HEK293T (cell line): ENCODE measurements around the gene BMAL2.

Experiments
- ARNT ChIP-seq: fragments of 450-650 bp; IDR thresholded peaks from 2 replicates; pipeline ENCODE4 v1.6.1; 2017; ENCODE audit warnings: mild to moderate bottlenecking
- BHLHE40 ChIP-seq: fragments of 450-650 bp; IDR thresholded peaks from 2 replicates; pipeline ENCODE4 v1.6.1; 2016; ENCODE audit warnings: mild to moderate bottlenecking, moderate library complexity, borderline replicate concordance
- ELF4 ChIP-seq: fragments of 450-650 bp; IDR thresholded peaks from 2 replicates; pipeline ENCODE4 v1.6.1; 2017; ENCODE audit warnings: antibody characterized with exemption
- FOXA1 ChIP-seq: fragments of 450-650 bp; IDR thresholded peaks from 2 replicates; pipeline ENCODE4 v1.6.1; 2016; ENCODE audit warnings: mild to moderate bottlenecking
- FOXK2 ChIP-seq: fragments of 450-650 bp; IDR thresholded peaks from 2 replicates; pipeline ENCODE4 v1.6.1; 2016; ENCODE audit warnings: mild to moderate bottlenecking
- FOXM1 ChIP-seq: fragments of 450-650 bp; IDR thresholded peaks from 2 replicates; pipeline ENCODE4 v1.6.1; 2017; ENCODE audit warnings: mild to moderate bottlenecking, borderline replicate concordance
- HDGF ChIP-seq: fragments of 450-650 bp; IDR thresholded peaks from 2 replicates; pipeline ENCODE4 v1.6.1; 2017; ENCODE audit warnings: antibody characterized with exemption, borderline replicate concordance
- NFRKB ChIP-seq: fragments of 450-650 bp; IDR thresholded peaks from 2 replicates; pipeline ENCODE4 v1.6.1; 2016; ENCODE audit warnings: mild to moderate bottlenecking, moderate library complexity
- PKNOX1 ChIP-seq: fragments of 450-650 bp; IDR thresholded peaks from 2 replicates; pipeline ENCODE4 v1.6.1; 2016
- SP1 ChIP-seq: fragments of 450-650 bp; IDR thresholded peaks from 2 replicates; pipeline ENCODE4 v1.6.1; 2017
- SUZ12 ChIP-seq: fragments of 450-650 bp; IDR thresholded peaks from 2 replicates; pipeline ENCODE4 v1.6.1; 2016; ENCODE audit warnings: mild to moderate bottlenecking
- TARDBP ChIP-seq: fragments of 450-650 bp; IDR thresholded peaks from 2 replicates; pipeline ENCODE4 v1.6.1; 2016

GRCh38 chr12:27366621-27367020 lies 34.0 kb downstream of the BMAL2 start:
- TF ChIP-seq ARNT: no peak
- no peak for TF ChIP-seq SP1
- no peak for TF ChIP-seq FOXM1
- no peak for TF ChIP-seq PKNOX1
- no peak for TF ChIP-seq FOXA1
- no peak for TF ChIP-seq ELF4
- no peak for TF ChIP-seq TARDBP
- no peak for TF ChIP-seq BHLHE40
- no peak for TF ChIP-seq HDGF
- no peak for TF ChIP-seq SUZ12
- TF ChIP-seq FOXK2: no peak
- no peak for TF ChIP-seq NFRKB
